NB4 (cell line): ENCODE measurements around the gene PFN3.

ENCODE experiments used
- POLR2A ChIP-seq: IDR thresholded peaks from 2 replicates; pipeline ENCODE4 v1.6.1; 2011; ENCODE audit warnings: mild to moderate bottlenecking; ENCODE audit not compliant: insufficient read length; ENCODE audit errors: extremely low read depth
- TF ChIP-seq, protein P1 (sequence below): IDR thresholded peaks from one replicate; pipeline ENCODE4 v1.5.1; 2012; ENCODE audit warnings: low read depth, low read length
- TF ChIP-seq, protein P2 (sequence below): IDR thresholded peaks from 2 replicates; pipeline ENCODE4 v1.6.1; 2011; ENCODE audit warnings: low read depth, low read length

DNA sequence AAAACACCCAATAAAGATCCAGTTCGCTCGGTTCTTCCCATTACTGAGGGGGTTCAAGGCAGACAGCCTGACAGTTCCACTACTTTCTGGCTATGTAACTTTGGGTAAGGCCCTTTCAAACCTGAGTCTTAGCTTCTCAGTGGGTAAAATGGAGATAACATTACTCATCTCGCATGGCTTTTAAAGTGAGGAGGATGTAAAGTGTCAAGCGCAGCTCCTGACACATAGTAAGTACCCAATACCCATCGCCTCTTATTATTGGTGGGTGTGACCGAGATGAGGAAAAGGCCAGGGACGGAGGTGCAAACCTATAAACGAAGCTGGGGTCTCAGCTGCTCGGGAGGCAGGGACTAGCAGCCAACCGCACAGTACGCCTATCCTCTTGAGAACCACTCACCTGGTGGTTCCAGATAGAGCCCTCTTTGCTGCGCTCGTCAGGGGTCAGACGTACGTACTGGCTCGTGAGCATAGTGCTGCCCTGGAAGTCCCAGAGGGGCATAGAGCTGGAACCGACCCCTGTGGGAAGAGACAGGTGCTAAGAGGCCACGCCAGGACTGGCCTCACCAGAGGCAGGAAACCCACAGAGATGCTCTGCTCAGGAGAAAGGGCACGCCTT, 49.6 kb downstream of the PFN3 start:
- TF ChIP-seq, protein P1, sequence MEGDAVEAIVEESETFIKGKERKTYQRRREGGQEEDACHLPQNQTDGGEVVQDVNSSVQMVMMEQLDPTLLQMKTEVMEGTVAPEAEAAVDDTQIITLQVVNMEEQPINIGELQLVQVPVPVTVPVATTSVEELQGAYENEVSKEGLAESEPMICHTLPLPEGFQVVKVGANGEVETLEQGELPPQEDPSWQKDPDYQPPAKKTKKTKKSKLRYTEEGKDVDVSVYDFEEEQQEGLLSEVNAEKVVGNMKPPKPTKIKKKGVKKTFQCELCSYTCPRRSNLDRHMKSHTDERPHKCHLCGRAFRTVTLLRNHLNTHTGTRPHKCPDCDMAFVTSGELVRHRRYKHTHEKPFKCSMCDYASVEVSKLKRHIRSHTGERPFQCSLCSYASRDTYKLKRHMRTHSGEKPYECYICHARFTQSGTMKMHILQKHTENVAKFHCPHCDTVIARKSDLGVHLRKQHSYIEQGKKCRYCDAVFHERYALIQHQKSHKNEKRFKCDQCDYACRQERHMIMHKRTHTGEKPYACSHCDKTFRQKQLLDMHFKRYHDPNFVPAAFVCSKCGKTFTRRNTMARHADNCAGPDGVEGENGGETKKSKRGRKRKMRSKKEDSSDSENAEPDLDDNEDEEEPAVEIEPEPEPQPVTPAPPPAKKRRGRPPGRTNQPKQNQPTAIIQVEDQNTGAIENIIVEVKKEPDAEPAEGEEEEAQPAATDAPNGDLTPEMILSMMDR, result no peak
- TF ChIP-seq, protein P2, sequence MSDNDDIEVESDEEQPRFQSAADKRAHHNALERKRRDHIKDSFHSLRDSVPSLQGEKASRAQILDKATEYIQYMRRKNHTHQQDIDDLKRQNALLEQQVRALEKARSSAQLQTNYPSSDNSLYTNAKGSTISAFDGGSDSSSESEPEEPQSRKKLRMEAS, result 0 out of 2 replicates have a peak, but pooled peaks have one; percentile 22
- no peak for TF ChIP-seq POLR2A
